K562 (cell line): Measurements from ENCODE around the gene ALK. TPM values are rescaled to one million over a fixed set of nuclear protein-coding genes. Genes with fewer than 3 reads are reported as not detected.

Source experiments
- ATAC-seq: fragments of 200-7000 bp; cut with Tn5 transposase; 3 replicates; pipeline ENCODE4 v1.9.1; 2020; ENCODE audit warnings: moderate library complexity
- BruUV-seq: library from RNA; stranded (reverse); fragments of 400-500 nt; replicated peaks from 2 replicates; lab custom pipeline; 2021; lab: Mats Ljungman, UMichigan
- CTCF ChIA-PET: fragments of 300-600 bp; formaldehyde crosslinking; extraction: SDS; loops from one replicate; lab custom pipeline; 2021; ENCODE audit warnings: low intra/inter-chr PET ratio; lab: Yijun Ruan, JAX
- POLR2A ChIA-PET: fragments of 300-600, 350-650 bp; sonication (Branson Sonifier 250); formaldehyde crosslinking; extraction: SDS; loops from one replicate; lab custom pipeline; 2021; ENCODE audit warnings: antibody characterized with exemption, inconsistent platforms; lab: Yijun Ruan, JAX
- DNase-seq, 4 experiments: peaks; one replicate each; pipeline versions ENCODE4 v3.0.0 to v3.0.0-alpha.2; 2011 to 2018; ENCODE audit warnings: low spot score in 3 of 4, mixed read lengths in 3 of 4; ENCODE audit errors: extremely low read depth in 1 of 4
- FAIRE-seq: peaks from 2 replicates; lab custom pipeline; 2011; peaks lifted over from hg19 to GRCh38; lab: Jason Lieb, UNC
- H2AFZ ChIP-seq: 2 replicates; pipeline ENCODE4 v1.6.0; 2011; ENCODE audit warnings: low read depth, low read length, control low read depth, inconsistent platforms
- H3K27ac ChIP-seq: fragments of 200-600 bp; 3 replicates; pipeline ENCODE4 v1.8.0; 2011; ENCODE audit warnings: low read depth, mild to moderate bottlenecking, control low read depth, inconsistent platforms, low read length, moderate library complexity, mixed read lengths; ENCODE audit errors: extremely low read depth
- H3K27me3 ChIP-seq, 2 experiments: fragments of 300-600 bp in 1 of 2; 2 replicates in 1 of 2; 3 replicates in 1 of 2; pipeline versions ENCODE4 v1.6.0 to v1.8.0; 2011; ENCODE audit warnings: inconsistent platforms in 2 of 2, low read length in 2 of 2, mild to moderate bottlenecking in 1 of 2, mixed read lengths in 1 of 2, moderate library complexity in 1 of 2; ENCODE audit not compliant: control insufficient read depth in 2 of 2, insufficient read depth in 2 of 2
- H3K36me3 ChIP-seq: fragments of 300-600 bp; 3 replicates; pipeline ENCODE4 v1.8.0; 2011; ENCODE audit warnings: mild to moderate bottlenecking, low read length, inconsistent platforms; ENCODE audit not compliant: control insufficient read depth, insufficient read depth
- H3K4me1 ChIP-seq, 2 experiments: fragments of 200-600 bp in 1 of 2; replicated peaks in 1 of 2; 2 replicates in 1 of 2; 3 replicates in 1 of 2; pipeline versions ENCODE4 v1.5.1 to v1.8.0; 2011; ENCODE audit warnings: inconsistent platforms in 2 of 2, low read length in 2 of 2, mild to moderate bottlenecking in 1 of 2, mixed read lengths in 1 of 2, moderate library complexity in 1 of 2; ENCODE audit not compliant: control insufficient read depth in 2 of 2, insufficient read depth in 2 of 2
- H3K4me2 ChIP-seq: 2 replicates; pipeline ENCODE4 v1.6.1; 2011; ENCODE audit warnings: low read length, control low read depth, inconsistent platforms, mixed read lengths; ENCODE audit not compliant: insufficient read depth
- H3K4me3 ChIP-seq: fragments of 200-600 bp; sonication (generic), shearing (Covaris generic); 2 replicates; pipeline ENCODE4 v1.5.1; 2016; ENCODE audit warnings: control low read depth, inconsistent platforms
- H3K79me2 ChIP-seq: fragments of 200-600 bp; 3 replicates; pipeline ENCODE4 v1.8.0; 2011; ENCODE audit warnings: low read length, inconsistent platforms; ENCODE audit not compliant: control insufficient read depth, insufficient read depth
- H3K9ac ChIP-seq, 2 experiments: 2 replicates each; pipeline versions ENCODE4 v1.6.0 to v1.6.1; 2011; ENCODE audit warnings: low read depth in 2 of 2, low read length in 2 of 2, control low read depth in 1 of 2, inconsistent platforms in 1 of 2, mild to moderate bottlenecking in 1 of 2, mixed read lengths in 1 of 2; ENCODE audit not compliant: insufficient read depth in 1 of 2
- H3K9me1 ChIP-seq: one replicate; pipeline ENCODE4 v1.6.0; 2011; ENCODE audit warnings: inconsistent platforms, mild to moderate bottlenecking, low read length, moderate library complexity; ENCODE audit not compliant: control insufficient read depth, insufficient read depth
- H3K9me3 ChIP-seq: replicated peaks from 2 replicates; pipeline ENCODE4 v1.5.1; 2011; ENCODE audit warnings: low read depth, low read length, inconsistent platforms; ENCODE audit not compliant: control insufficient read depth, insufficient read depth
- H4K20me1 ChIP-seq: replicated peaks from 2 replicates; pipeline ENCODE4 v1.6.1; 2011; ENCODE audit warnings: low read length, inconsistent platforms, mixed read lengths; ENCODE audit not compliant: control insufficient read depth, insufficient read depth
- ELK1 ChIP-seq: sonication (generic); formaldehyde crosslinking; IDR thresholded peaks from 2 replicates; pipeline ENCODE4 v1.8.1; 2022; ENCODE audit warnings: missing genetic modification reagents
- GTF2E2 ChIP-seq: fragments of 200-800 bp; sonication (Bioruptor generic); IDR thresholded peaks from 2 replicates; pipeline ENCODE4 v1.6.1; 2016; ENCODE audit warnings: missing genetic modification characterization, missing compliant biosample characterization
- NR0B1 ChIP-seq: fragments of 450-650 bp; IDR thresholded peaks from one replicate; pipeline ENCODE4 v1.6.1; 2018; ENCODE audit warnings: mild to moderate bottlenecking, moderate library complexity; ENCODE audit not compliant: partially characterized antibody
- PCBP1 ChIP-seq: fragments of 200-400 bp; formaldehyde crosslinking; IDR thresholded peaks from 2 replicates; pipeline ENCODE4 v1.6.1; 2018; ENCODE audit warnings: mild to moderate bottlenecking, low read depth, low read length; ENCODE audit not compliant: poor library complexity, severe bottlenecking
- ZC3H11A ChIP-seq: IDR thresholded peaks from 2 replicates; pipeline ENCODE4 v1.6.1; 2012; ENCODE audit warnings: low read depth, low read length, improper control_type of control experiment
- ZFP36 ChIP-seq: fragments of 150-350 bp; IDR thresholded peaks from 2 replicates; pipeline ENCODE4 v1.6.1; 2018; ENCODE audit warnings: low read length, low read depth; ENCODE audit not compliant: partially characterized antibody
- ZNF780A ChIP-seq: fragments of 250-450 bp; sonication (Bioruptor Pico); IDR thresholded peaks from 2 replicates; pipeline ENCODE4 v1.5.0; 2021; ENCODE audit warnings: mild to moderate bottlenecking
- WGBS: fragments of 100-300 bp; shearing (Covaris generic); methylation state at CpG from one replicate; pipeline ENCODE4 v1.1.6; 2016; ENCODE audit warnings: low coverage, mixed read lengths; ENCODE audit not compliant: insufficient coverage; ENCODE audit errors: missing lambda C conversion rate; 5-methylcytosine and 5-hydroxymethylcytosine counted together
- in situ Hi-C: fragments of 300-500 bp; cut with MboI; formaldehyde crosslinking; loops from 4 replicates; pipeline ENCODE4 v1.15.0; 2018; ENCODE audit warnings: inconsistent platforms, mixed read lengths
- intact Hi-C: fragments of 100-400 bp; cut with micrococcal nuclease; formaldehyde crosslinking; loops from 2 replicates; pipeline ENCODE4 v1.14.2; 2022
- polyA plus RNA-seq, 8 experiments: library from polyadenylated mRNA; depleted of rRNA in 4 of 8; stranded (reverse) in 5 of 8; unstranded in 3 of 8; fragments of >200 nt; fragmentation: Nextera tagmentation in 2 of 8; fragmentation: Illumina TruSeq in 1 of 8; extraction: Ambion mirVana in 2 of 8; extraction: Trizol in 1 of 8; gene quantifications; 2 replicates each; pipeline versions ENCODE4 v1.2.1 to v1.2.3, GENCODE V29; 2011 to 2014; ENCODE audit warnings: inconsistent platforms in 1 of 8, missing spikeins in 1 of 8
- total RNA-seq, 7 experiments: library from RNA; depleted of rRNA in 6 of 7; stranded (reverse); fragments of >200 nt in 6 of 7; fragmentation: Illumina TruSeq in 2 of 7; extraction: Trizol in 2 of 7; gene quantifications; 2 replicates each; pipeline versions ENCODE4 v1.2.1 to v1.2.3, GENCODE V29; 2011 to 2021; ENCODE audit warnings: low replicate concordance in 1 of 7
- TF ChIP-seq, protein P1 (sequence below): sonication (generic); formaldehyde crosslinking; IDR thresholded peaks from 2 replicates; pipeline ENCODE4 v1.9.0; 2022; ENCODE audit warnings: mild to moderate bottlenecking, missing genetic modification reagents
- TF ChIP-seq, protein P2 (sequence below): sonication (generic); IDR thresholded peaks from 2 replicates; pipeline ENCODE4 v1.6.1; 2016

ALK gene
- total and polyA plus RNA-seq, 9 of the 15 experiments (the other 6 are each of a cell fraction or from before 2014, with no cell fraction given): not detected

DNA sequence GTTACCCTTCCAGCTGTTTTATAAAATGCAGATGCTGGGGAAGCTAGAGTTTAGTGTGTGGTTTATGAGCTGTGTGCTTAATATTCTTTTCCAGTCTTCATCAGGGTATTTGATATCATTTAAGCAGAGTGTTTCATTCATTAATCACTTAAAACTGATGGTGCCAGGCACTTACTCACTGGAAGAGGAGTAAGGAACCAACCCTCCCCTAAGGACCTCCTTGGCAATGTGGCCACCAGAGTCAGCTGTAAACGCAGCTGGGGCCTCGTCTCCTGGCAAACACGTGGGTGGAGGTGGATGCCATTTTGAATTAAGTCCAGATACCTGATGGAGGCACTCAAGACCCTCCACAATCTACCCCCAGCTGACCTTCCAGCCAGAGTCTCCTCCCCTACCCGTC lies 474.5 kb downstream of the ALK start:
- intact Hi-C loops: no loop called here
- Histone ChIP-seq H3K36me3 (no peaks in the 10 kb centered on the region), H3K4me1 (no peaks in the 10 kb centered on the region), H4K20me1 (no peaks in the 10 kb centered on the region; the same call in 1 of the 2 replicates), H3K9ac (no peak overlapping the region), H3K9me3 (no peaks in the 10 kb centered on the region), H3K27ac (no peak overlapping the region), H3K27me3 (no peaks in the 10 kb centered on the region; a peak in 2 of 5 replicates), H3K9me1 (no peaks in the 10 kb centered on the region), H3K4me2 (no peak overlapping the region), H3K79me2 (no peaks in the 10 kb centered on the region), H3K4me3 (no peak overlapping the region), H2AFZ (no peak overlapping the region)
- in situ Hi-C loops: no loop called here
- DNase-seq (no peak), ATAC-seq (no peak), FAIRE-seq (no peak)
- POLR2A ChIA-PET: interaction anchor here (0.6 kb wide), 1 partner anchor 570 kb away, joined by 3 read pairs; no protein-coding TSS in a partner anchor
- CTCF ChIA-PET: no interaction called here
- no TSS peak for BruUV-seq
- 0% methylated on average over 4 of the region's 4 CpGs for WGBS
- TF ChIP-seq GTF2E2 (tag) (no peak), ZC3H11A (no peak), NR0B1 (no peak), PCBP1 (no peak), ZFP36 (no peak), ELK1 (CRISPR knock-in tag) (no peak), ZNF780A (CRISPR knock-in tag) (no peak)
- TF ChIP-seq, protein P1, sequence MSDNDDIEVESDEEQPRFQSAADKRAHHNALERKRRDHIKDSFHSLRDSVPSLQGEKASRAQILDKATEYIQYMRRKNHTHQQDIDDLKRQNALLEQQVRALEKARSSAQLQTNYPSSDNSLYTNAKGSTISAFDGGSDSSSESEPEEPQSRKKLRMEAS (CRISPR knock-in tag): no peak
- TF ChIP-seq, protein P2, sequence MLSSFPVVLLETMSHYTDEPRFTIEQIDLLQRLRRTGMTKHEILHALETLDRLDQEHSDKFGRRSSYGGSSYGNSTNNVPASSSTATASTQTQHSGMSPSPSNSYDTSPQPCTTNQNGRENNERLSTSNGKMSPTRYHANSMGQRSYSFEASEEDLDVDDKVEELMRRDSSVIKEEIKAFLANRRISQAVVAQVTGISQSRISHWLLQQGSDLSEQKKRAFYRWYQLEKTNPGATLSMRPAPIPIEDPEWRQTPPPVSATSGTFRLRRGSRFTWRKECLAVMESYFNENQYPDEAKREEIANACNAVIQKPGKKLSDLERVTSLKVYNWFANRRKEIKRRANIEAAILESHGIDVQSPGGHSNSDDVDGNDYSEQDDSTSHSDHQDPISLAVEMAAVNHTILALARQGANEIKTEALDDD: no peak
